GM12891 (cell line): ENCODE data around the gene HSPA1A. TPM values are rescaled to one million over a fixed set of nuclear protein-coding genes. Genes with fewer than 3 reads are reported as not detected.
A peak's percentile ranks its signal among the peaks of the same experiment; 100 is the strongest.

Experiments
- DNase-seq: peaks from one replicate; pipeline ENCODE4 v3.0.0; 2011; ENCODE audit warnings: low spot score; ENCODE audit not compliant: insufficient read length
- FAIRE-seq: peaks from 2 replicates; lab custom pipeline; 2011; peaks lifted over from hg19 to GRCh38; lab: Jason Lieb, UNC
- PAX5 ChIP-seq: IDR thresholded peaks from 2 replicates; pipeline ENCODE4 v1.6.1; 2011; ENCODE audit warnings: low read length, moderate library complexity, mild to moderate bottlenecking; ENCODE audit not compliant: insufficient read depth, severe bottlenecking
- POLR2A ChIP-seq: IDR thresholded peaks from 2 replicates; pipeline ENCODE4 v1.6.1; 2011; ENCODE audit warnings: low read depth, low read length, control low read depth
- POLR2AphosphoS5 ChIP-seq: IDR thresholded peaks from 2 replicates; pipeline ENCODE4 v1.6.1; 2011; ENCODE audit warnings: low read depth, low read length, control low read depth
- POU2F2 ChIP-seq: IDR thresholded peaks from 2 replicates; pipeline ENCODE4 v1.6.1; 2011; ENCODE audit warnings: low read depth, mild to moderate bottlenecking, control low read depth, low read length, moderate library complexity
- SPI1 ChIP-seq: IDR thresholded peaks from 2 replicates; pipeline ENCODE4 v1.6.1; 2011; ENCODE audit warnings: low read depth, low read length, control low read depth
- TAF1 ChIP-seq: IDR thresholded peaks from 2 replicates; pipeline ENCODE4 v1.6.1; 2011; ENCODE audit warnings: low read depth, low read length, control low read depth
- polyA plus RNA-seq: library from polyadenylated mRNA; unstranded; fragments of >200 nt; gene quantifications from one replicate; pipeline ENCODE4 v1.2.1, GENCODE V29; 2012; ENCODE audit warnings: low read depth, missing spikeins, inconsistent platforms; ENCODE audit not compliant: missing spikeins

HSPA1A gene
- polyA plus RNA-seq: 9.6 TPM

DNA sequence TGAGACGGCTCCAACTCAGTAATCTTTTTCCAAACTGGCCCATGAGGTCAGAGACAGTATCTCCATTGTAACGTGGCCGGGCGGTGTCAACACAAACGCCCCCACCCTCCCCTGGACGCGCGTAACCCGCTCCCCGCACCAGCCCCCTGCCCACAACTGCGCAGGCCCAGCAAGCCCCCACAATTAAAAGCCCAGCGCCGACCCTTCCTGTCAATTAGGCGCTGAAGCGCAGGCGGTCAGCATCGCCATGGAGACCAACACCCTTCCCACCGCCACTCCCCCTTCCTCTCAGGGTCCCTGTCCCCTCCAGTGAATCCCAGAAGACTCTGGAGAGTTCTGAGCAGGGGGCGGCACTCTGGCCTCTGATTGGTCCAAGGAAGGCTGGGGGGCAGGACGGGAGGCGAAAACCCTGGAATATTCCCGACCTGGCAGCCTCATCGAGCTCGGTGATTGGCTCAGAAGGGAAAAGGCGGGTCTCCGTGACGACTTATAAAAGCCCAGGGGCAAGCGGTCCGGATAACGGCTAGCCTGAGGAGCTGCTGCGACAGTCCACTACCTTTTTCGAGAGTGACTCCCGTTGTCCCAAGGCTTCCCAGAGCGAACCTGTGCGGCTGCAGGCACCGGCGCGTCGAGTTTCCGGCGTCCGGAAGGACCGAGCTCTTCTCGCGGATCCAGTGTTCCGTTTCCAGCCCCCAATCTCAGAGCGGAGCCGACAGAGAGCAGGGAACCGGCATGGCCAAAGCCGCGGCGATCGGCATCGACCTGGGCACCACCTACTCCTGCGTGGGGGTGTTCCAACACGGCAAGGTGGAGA, at the start of gene HSPA1A, which contains the start of gene HSPA1L:
TSS of gene HSPA1A (plus strand) at position 519 of the 814 bp plus-strand sequence. CDS start at position 733, 214 bp downstream.
TSS of gene HSPA1L (minus strand) at position 259 of the 814 bp plus-strand sequence. CDS start 3,311 bp downstream, outside the sequence.
- peak; percentile 47 for DNase-seq
- FAIRE-seq: no peak
- peak; percentile 70 for TF ChIP-seq POLR2AphosphoS5
- TF ChIP-seq POU2F2: 0 out of 2 replicates have a peak, but pooled peaks have one; percentile 13
- no peak for TF ChIP-seq PAX5
- peak; percentile 32; the same call in 1 of the 2 replicates for TF ChIP-seq TAF1
- TF ChIP-seq SPI1: no peak
- TF ChIP-seq POLR2A: peak; percentile 71

DNA sequence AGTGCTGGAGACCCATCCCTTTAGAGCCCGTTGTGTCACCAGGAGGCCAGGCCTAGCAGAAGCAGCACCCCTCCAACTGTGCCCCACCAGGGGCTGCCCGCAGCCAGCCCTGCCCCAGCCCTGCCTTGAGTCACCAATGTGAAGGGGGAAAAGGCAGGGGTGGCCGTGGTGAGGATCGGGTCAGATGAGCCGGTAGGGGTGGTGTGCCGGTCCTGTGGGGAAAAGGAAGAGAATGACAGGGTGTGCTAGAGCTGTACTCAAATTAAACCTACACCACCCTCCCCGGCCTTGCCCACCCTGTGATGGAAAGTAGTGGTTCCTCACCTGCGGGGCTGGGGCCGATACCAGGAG, 49.8 kb upstream of the HSPA1A start:
- DNase-seq (no peak), FAIRE-seq (no peak)

DNA sequence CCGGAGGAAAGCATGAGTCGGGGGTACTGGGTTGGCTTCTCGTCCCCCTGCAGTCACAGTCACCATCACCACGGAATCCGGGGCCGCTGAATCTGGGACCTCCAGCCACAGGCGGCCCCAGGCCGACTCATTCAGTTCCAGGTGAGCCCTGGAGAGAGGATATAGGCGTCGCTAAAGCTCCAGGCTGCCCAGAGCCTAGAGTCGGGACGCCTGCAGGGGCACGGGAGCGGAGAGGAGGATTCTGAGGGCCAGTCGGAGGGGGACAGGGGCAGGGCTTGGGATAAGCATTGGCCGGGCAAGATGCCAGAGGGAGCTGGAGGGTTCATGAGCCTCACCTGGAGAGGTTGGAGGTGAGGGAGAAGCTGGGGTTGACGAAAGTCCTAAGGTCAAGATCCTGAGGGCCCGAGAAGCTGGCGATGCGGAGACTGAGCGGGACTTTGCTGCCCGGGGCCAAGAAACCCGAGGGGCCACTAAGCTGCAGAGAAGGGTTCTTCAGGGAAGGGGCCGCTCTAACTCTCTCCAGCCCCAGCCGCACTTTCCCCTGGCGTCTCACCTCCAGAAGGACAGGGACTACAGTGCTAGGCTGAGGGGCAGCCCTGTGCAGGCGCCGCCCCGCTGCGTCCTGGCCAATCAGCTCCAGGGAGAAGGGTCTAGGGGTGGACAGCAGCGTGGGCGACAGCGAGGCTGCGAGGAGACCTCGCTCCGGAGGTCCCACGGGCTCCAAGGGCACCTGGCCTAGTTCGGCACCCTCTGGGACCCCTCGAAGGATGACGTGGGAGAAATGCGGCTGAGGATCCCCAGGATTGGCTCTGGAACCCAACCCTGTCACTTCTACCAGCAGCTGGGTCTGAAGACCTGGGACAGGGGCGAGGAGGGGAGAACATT, 49.2 kb upstream of the HSPA1A start:
- TF ChIP-seq POLR2A: no peak
- no peak for TF ChIP-seq TAF1
- TF ChIP-seq PAX5: no peak
- TF ChIP-seq SPI1: no peak
- TF ChIP-seq POU2F2: no peak
- no peak for TF ChIP-seq POLR2AphosphoS5
- DNase-seq (no peak), FAIRE-seq (peak; percentile 41)

More for the DNA sequence above, 49.8 kb upstream of the HSPA1A start:
- TF ChIP-seq SPI1: no peak
- no peak for TF ChIP-seq POU2F2
- no peak for TF ChIP-seq POLR2A
- TF ChIP-seq TAF1: no peak

DNA sequence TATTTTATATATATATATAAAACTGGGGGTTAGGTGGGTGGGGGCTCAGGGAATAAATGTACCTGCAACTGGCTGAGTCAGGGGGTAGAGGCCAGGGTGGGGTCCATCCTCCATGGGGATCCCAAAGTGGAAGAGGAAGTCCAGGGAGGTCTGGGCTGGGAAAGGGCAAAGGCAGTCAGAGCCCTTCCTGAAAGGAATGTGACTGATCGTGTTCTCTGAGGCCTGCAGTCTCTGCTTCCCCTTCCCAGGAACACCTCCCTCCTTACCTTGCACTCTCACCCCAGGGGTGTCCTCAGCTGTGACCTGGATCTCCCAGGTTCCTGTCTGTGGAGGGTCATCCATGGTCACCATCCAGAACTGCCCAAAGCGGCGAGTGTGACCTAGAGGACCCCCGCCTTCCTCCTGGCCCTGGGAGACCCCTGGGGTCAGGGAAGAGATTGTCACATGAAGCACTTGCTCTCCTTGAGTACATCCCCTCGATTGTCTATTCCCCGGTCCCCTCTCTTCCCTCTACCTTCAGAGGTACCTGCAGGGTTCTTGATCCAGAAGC, 48.2 kb upstream of the HSPA1A start:
- TF ChIP-seq POLR2AphosphoS5 (no peak), POU2F2 (no peak), POLR2A (no peak), TAF1 (no peak), SPI1 (no peak), PAX5 (no peak)
- DNase-seq (no peak), FAIRE-seq (no peak)

DNA sequence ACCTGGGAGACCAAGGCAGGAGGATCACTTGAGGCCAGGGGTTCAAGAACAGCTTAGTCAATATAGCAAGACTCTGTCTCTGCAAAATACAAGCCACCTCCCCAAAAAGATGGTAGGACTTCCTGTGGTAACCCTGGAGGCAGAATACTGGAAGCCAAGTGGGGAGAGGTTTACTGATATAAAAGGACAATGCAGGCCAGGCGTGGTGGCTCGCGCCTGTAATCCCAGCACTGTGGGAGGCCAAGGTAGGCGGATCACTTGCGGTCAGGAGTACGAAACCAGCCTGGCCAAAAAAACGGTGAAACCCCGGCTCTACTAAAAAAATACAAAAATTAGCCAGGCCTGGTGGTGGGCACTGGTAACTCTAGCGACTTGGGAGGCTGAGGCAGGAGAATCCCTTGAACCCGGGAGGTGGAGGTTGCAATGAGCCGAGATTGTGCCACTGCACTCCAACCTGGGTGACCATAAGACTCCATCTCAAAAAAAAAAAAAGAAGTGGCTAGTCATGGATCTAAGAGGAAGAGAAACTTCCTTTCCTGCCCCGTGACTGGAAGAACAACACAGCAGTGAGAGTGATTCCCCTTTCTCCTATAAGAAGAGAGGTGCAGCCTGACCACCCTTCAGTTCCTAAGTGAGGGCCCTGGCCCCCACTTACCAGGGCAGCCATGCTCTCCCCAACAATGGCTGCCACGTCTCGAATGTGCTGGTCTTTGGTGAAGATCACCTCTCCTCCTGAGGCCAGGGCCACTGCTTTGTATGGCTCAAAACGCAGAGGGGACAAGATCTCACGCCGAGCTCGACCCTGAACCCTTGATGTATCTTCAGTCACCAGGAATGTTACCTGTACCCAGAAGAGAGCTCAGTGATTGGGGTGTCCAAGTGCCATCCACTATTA, 46.7 kb upstream of the HSPA1A start:
- FAIRE-seq (no peak), DNase-seq (no peak)
- TF ChIP-seq SPI1: no peak
- no peak for TF ChIP-seq POU2F2
- TF ChIP-seq POLR2A: no peak
- TF ChIP-seq TAF1: no peak
- no peak for TF ChIP-seq POLR2AphosphoS5
- no peak for TF ChIP-seq PAX5

DNA sequence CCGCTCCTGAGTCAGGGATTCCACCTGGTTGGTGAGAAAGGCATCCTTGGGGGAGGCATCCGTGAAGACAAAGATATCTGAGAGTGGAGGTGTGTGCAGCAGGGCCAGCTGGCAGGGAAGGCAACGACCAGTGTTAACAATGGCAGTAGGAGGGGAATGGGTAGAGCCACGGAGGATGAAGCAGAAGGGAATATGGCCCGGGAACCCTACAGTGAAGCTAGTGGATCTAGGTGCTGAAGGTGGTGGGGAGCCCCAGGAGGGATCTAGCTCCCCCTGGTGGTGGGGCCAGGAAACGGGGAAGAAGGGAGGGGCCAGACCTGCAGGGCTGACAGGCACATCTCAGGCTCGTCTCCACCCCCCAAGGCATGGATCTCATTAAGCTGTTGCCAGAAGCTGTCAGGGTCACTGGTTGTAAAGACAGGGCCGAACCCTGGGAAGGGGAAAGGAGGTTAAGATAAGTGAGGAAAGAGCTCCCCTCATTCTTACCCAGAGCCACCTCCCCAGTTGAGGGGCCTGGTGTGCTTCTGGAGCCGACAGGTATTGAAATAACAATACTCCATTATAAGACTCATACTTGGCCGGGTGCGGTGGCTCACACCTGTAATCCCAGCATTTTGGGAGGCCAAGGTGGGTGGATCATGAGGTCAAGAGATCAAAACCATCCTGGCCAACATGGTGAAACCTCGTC, 45.5 kb upstream of the HSPA1A start:
- FAIRE-seq: peak; percentile 80
- peak; percentile 86 for DNase-seq

DNA sequence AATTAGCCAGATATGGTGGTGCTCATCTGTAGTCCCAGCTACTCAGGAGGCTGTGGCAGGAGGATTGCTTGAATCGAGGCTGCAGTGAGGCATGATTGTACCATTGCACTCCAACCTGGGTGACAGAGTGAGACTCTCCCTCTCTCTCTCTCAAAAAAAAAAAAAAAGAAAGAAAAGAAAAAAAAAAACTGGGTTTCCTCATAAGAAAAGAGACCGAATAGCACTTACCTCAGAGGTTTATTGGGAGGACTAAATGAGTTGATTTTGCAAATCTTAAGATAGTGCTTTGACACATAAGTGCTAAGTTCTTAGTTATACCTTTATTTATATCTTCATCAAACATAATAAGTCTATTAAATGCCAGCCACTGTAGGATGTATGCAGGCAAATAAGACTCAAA, 44.5 kb upstream of the HSPA1A start:
- DNase-seq (no peak), FAIRE-seq (no peak)
- TF ChIP-seq POLR2AphosphoS5 (no peak), POU2F2 (no peak), PAX5 (no peak), TAF1 (no peak), SPI1 (no peak), POLR2A (no peak)

More for the DNA sequence above, 45.5 kb upstream of the HSPA1A start:
- no peak for TF ChIP-seq TAF1
- TF ChIP-seq POLR2A: no peak

DNA sequence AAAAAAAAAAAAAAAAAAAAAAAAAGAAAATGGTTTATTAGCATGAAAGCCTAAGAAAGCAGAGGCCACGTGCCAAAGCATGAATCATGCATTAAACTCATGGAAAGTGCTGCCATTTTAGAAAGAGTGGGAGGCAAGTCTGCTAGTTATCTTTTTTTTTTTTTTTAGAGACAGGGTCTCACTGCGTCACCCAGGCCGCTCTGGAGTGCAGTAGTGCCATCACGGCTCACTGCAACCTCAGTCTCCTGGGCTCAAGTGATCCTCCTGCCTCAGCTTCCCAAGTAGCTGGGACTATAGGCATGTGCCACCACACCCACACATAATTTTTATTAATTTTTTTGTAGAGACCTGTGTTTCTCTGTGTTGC, 43.4 kb upstream of the HSPA1A start:
- TF ChIP-seq SPI1 (no peak), TAF1 (no peak), POLR2A (no peak)
- DNase-seq (no peak), FAIRE-seq (no peak)

DNA sequence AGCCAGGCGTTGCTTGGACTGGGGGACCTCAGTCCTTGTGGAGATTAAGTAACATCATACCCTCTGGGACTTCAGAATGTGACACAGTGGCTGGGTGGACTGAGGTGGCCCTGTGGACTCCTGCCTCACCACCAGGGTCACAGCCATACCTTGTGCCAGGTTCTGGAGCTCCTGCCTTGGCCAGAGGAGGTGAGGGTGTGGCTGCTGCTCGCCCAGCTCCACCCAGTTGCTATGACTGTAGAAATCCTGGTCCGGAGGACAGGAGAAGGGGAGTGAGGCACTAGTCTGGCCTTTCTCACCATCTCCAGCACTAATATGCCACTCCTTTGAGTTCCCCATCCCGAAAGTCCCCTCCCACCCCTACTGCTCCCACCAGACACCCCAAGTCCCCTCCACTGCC, 40.2 kb upstream of the HSPA1A start:
- no peak for FAIRE-seq
- DNase-seq: no peak
- no peak for TF ChIP-seq TAF1
